HepG2 (cell line): Measurements from ENCODE around the gene PCOLCE2. TPM values are rescaled to one million over a fixed set of nuclear protein-coding genes. Genes with fewer than 3 reads are reported as not detected.

ENCODE experiments used
- ATAC-seq: fragments of 200-7000 bp; cut with Tn5 transposase; 3 replicates; pipeline ENCODE4 v1.9.1; 2020; ENCODE audit warnings: mild to moderate bottlenecking, moderate library complexity
- BruUV-seq: library from RNA; stranded (reverse); fragments of 400-500 nt; replicated peaks from 2 replicates; lab custom pipeline; 2021; lab: Mats Ljungman, UMichigan
- CTCF ChIA-PET: fragments of 300-600 bp; formaldehyde crosslinking; extraction: SDS; loops from one replicate; lab custom pipeline; 2021; ENCODE audit warnings: low total read pairs, inconsistent platforms, low intra/inter-chr PET ratio; lab: Yijun Ruan, JAX
- POLR2A ChIA-PET: fragments of 350-600 bp; sonication (Branson Sonifier 250); formaldehyde crosslinking; loops from one replicate; lab custom pipeline; 2020; ENCODE audit warnings: antibody characterized with exemption, inconsistent platforms; lab: Yijun Ruan, JAX
- DNase-seq: peaks from one replicate; pipeline ENCODE4 v3.0.0-alpha.2; 2015; ENCODE audit warnings: low spot score
- FAIRE-seq: peaks from 3 replicates; lab custom pipeline; 2011; peaks lifted over from hg19 to GRCh38; lab: Jason Lieb, UNC
- H2AFZ ChIP-seq: one replicate; pipeline ENCODE4 v1.6.1; 2011; ENCODE audit warnings: low read length, inconsistent platforms
- H3K27ac ChIP-seq: fragments of 300-600 bp; 3 replicates; pipeline ENCODE4 v1.8.0; 2011; ENCODE audit warnings: mixed run types, mild to moderate bottlenecking, mixed read lengths, low read length, inconsistent platforms; ENCODE audit not compliant: insufficient read depth; ENCODE audit errors: extremely low read length
- H3K27me3 ChIP-seq, 2 experiments: fragments of 200-600 bp in 1 of 2; 2 replicates in 1 of 2; 3 replicates in 1 of 2; pipeline versions ENCODE4 v1.6.0 to v1.8.0; 2011; ENCODE audit warnings: low read length in 2 of 2, mild to moderate bottlenecking in 2 of 2, moderate library complexity in 2 of 2, inconsistent platforms in 1 of 2; ENCODE audit not compliant: insufficient read depth in 2 of 2, control insufficient read depth in 1 of 2
- H3K36me3 ChIP-seq, 2 experiments: fragments of 200-600 bp in 1 of 2; replicated peaks in 1 of 2; 2 replicates in 1 of 2; 3 replicates in 1 of 2; pipeline versions ENCODE4 v1.5.1 to v1.8.0; 2011; ENCODE audit warnings: low read length in 2 of 2, inconsistent platforms in 1 of 2; ENCODE audit not compliant: insufficient read depth in 2 of 2, control insufficient read depth in 1 of 2
- H3K4me1 ChIP-seq: 2 replicates; pipeline ENCODE4 v1.5.1; 2012; ENCODE audit warnings: low read length, inconsistent platforms; ENCODE audit not compliant: insufficient read depth
- H3K4me2 ChIP-seq: 2 replicates; pipeline ENCODE4 v1.6.0; 2011; ENCODE audit warnings: low read depth, low read length, inconsistent platforms
- H3K4me3 ChIP-seq, 3 experiments: fragments of 200-600 bp in 1 of 3; sonication (generic), shearing (Covaris generic) in 1 of 3; replicated peaks in 1 of 3; 2 replicates each; pipeline ENCODE4 v1.5.1; 2011 to 2016; ENCODE audit warnings: low read length in 3 of 3, inconsistent platforms in 2 of 3, low read depth in 2 of 3, mild to moderate bottlenecking in 2 of 3, control low read depth in 1 of 3, mixed read lengths in 1 of 3; ENCODE audit not compliant: insufficient read depth in 1 of 3
- H3K79me2 ChIP-seq: one replicate; pipeline ENCODE4 v1.6.1; 2011; ENCODE audit warnings: low read length, inconsistent platforms; ENCODE audit not compliant: insufficient read depth
- H3K9ac ChIP-seq: 2 replicates; pipeline ENCODE4 v1.6.0; 2011; ENCODE audit warnings: mild to moderate bottlenecking, low read depth, low read length, inconsistent platforms; ENCODE audit not compliant: insufficient read depth
- H3K9me3 ChIP-seq: 2 replicates; pipeline ENCODE4 v1.5.1; 2012; ENCODE audit warnings: mild to moderate bottlenecking, low read length
- H4K20me1 ChIP-seq: 2 replicates; pipeline ENCODE4 v1.6.0; 2011; ENCODE audit warnings: inconsistent platforms, mild to moderate bottlenecking, low read length, moderate library complexity; ENCODE audit not compliant: insufficient read depth
- GABPB1 ChIP-seq: IDR thresholded peaks from 2 replicates; pipeline ENCODE4 v1.6.1; 2016; ENCODE audit warnings: mild to moderate bottlenecking, missing genetic modification reagents, moderate library complexity, missing compliant biosample characterization
- IRF9 ChIP-seq: sonication (generic); formaldehyde crosslinking; IDR thresholded peaks from 2 replicates; pipeline ENCODE4 v1.8.0; 2022; ENCODE audit warnings: missing genetic modification reagents, mild to moderate bottlenecking, borderline replicate concordance
- ISL2 ChIP-seq: sonication (generic); formaldehyde crosslinking; IDR thresholded peaks from 2 replicates; pipeline ENCODE4 v1.5.0; 2020; ENCODE audit warnings: missing genetic modification reagents
- KDM4B ChIP-seq: sonication (generic); formaldehyde crosslinking; IDR thresholded peaks from 2 replicates; pipeline ENCODE4 v1.4.0; 2020; ENCODE audit warnings: missing genetic modification reagents
- NR2F2 ChIP-seq: IDR thresholded peaks from 2 replicates; pipeline ENCODE4 v1.6.1; 2012; ENCODE audit warnings: low read depth, inconsistent platforms, borderline replicate concordance
- SMARCE1 ChIP-seq: fragments of 450-650 bp; IDR thresholded peaks from 2 replicates; pipeline ENCODE4 v1.6.1; 2017; ENCODE audit warnings: borderline replicate concordance
- SOX6 ChIP-seq, 2 experiments: fragments of 450-650 bp in 1 of 2; sonication (generic) in 1 of 2; formaldehyde crosslinking in 1 of 2; IDR thresholded peaks; 2 replicates each; pipeline versions ENCODE4 v1.4.0 to v1.6.1; 2017 to 2020; ENCODE audit warnings: antibody characterized with exemption in 1 of 2, mild to moderate bottlenecking in 1 of 2, missing genetic modification reagents in 1 of 2
- TBP ChIP-seq: sonication (generic); formaldehyde crosslinking; IDR thresholded peaks from 2 replicates; pipeline ENCODE4 v1.5.0; 2020; ENCODE audit warnings: missing genetic modification reagents
- TRIM22 ChIP-seq: fragments of 450-650 bp; IDR thresholded peaks from 2 replicates; pipeline ENCODE4 v1.6.1; 2017
- ZBTB2 ChIP-seq: sonication (generic); formaldehyde crosslinking; IDR thresholded peaks from 2 replicates; pipeline ENCODE4 v1.8.0; 2022; ENCODE audit warnings: low read depth, missing genetic modification reagents
- ZNF234 ChIP-seq: sonication (generic); formaldehyde crosslinking; conservative IDR thresholded peaks from 2 replicates; pipeline ENCODE4 v1.5.1; 2020; ENCODE audit warnings: mild to moderate bottlenecking, missing genetic modification reagents
- ZNF569 ChIP-seq: sonication (generic); formaldehyde crosslinking; IDR thresholded peaks from 2 replicates; pipeline ENCODE4 v1.5.0; 2020; ENCODE audit warnings: mild to moderate bottlenecking, missing genetic modification reagents, moderate library complexity, borderline replicate concordance
- ZNF616 ChIP-seq: sonication (generic); formaldehyde crosslinking; IDR thresholded peaks from 2 replicates; pipeline ENCODE4 v1.5.0; 2020; ENCODE audit warnings: low read depth, mild to moderate bottlenecking, missing genetic modification reagents
- ZSCAN12 ChIP-seq: sonication (generic); formaldehyde crosslinking; IDR thresholded peaks from 2 replicates; pipeline ENCODE4 v1.9.0; 2021; ENCODE audit warnings: mild to moderate bottlenecking, missing genetic modification reagents
- ZSCAN20 ChIP-seq: sonication (generic); formaldehyde crosslinking; IDR thresholded peaks from 2 replicates; pipeline ENCODE4 v1.4.0; 2020; ENCODE audit warnings: missing genetic modification reagents, mild to moderate bottlenecking, borderline replicate concordance
- WGBS: methylation state at CpG from one replicate; pipeline ENCODE4 v1.1.6; 2017; ENCODE audit warnings: low lambda C conversion rate; 5-methylcytosine and 5-hydroxymethylcytosine counted together
- in situ Hi-C: cut with HindIII; loops from 2 replicates; pipeline ENCODE4 v1.10.0; 2017; ENCODE audit warnings: low pct_unique_long_range_greater_than_20kb; ENCODE audit not compliant: extremely low pct_ligation_motif_present
- intact Hi-C: fragments of 100-400 bp; cut with micrococcal nuclease; formaldehyde crosslinking; loops from one replicate; pipeline ENCODE4 v1.10.0; 2022; ENCODE audit not compliant: unreplicated experiment
- polyA plus RNA-seq, 8 experiments: library from polyadenylated mRNA; depleted of rRNA in 3 of 8; stranded (reverse) in 7 of 8; unstranded in 1 of 8; fragments of >200 nt; fragmentation: Illumina TruSeq in 4 of 8; extraction: Trizol in 4 of 8; gene quantifications; 2 replicates each; pipeline versions ENCODE4 v1.2.1 to v1.2.3, GENCODE V29; 2011 to 2016; ENCODE audit warnings: low read depth in 4 of 8, missing spikeins in 1 of 8, mixed read lengths in 1 of 8; ENCODE audit not compliant: insufficient read depth in 1 of 8
- total RNA-seq, 5 experiments: library from RNA; depleted of rRNA; stranded (reverse); fragments of >200 nt; fragmentation: Illumina TruSeq; extraction: Trizol; gene quantifications; 2 replicates each; pipeline ENCODE4 v1.2.3, GENCODE V29; 2016; ENCODE audit warnings: low read depth in 1 of 5

The PCOLCE2 gene
- total and polyA plus RNA-seq, 2 of the 13 experiments (the other 11 are each of a cell fraction or from before 2014, with no cell fraction given): 0.71 to 2.0 TPM

- H3K36me3 ChIP-seq: 0 out of 5 replicates have a peak, but pooled peaks cover 1 to 7% of the 10 kb centered on the region in 2 experiments
- H4K20me1 ChIP-seq: no peaks in the 10 kb centered on the region
- H3K4me3 ChIP-seq: no peak overlapping the region
- H3K4me1 ChIP-seq: no peaks in the 10 kb centered on the region
- no TSS peak for BruUV-seq
- H3K27me3 ChIP-seq: no peaks in the 10 kb centered on the region
- H3K79me2 ChIP-seq: no peaks in the 10 kb centered on the region
- H3K9ac ChIP-seq: no peak overlapping the region
- DNase-seq: no peak
- ChIA-PET POLR2A (no interaction called here), CTCF (no interaction called here)
- intact Hi-C loops (no loop called here), in situ Hi-C loops (no loop called here)
- WGBS: 94% methylated on average over 2 of the region's 2 CpGs
- ATAC-seq: no peak
- H3K27ac ChIP-seq: no peak overlapping the region
- no peaks in the 10 kb centered on the region for H3K9me3 ChIP-seq
- H2AFZ ChIP-seq: no peak overlapping the region
- H3K4me2 ChIP-seq: no peak overlapping the region
- no peak for FAIRE-seq
- no peak for TF ChIP-seq NR2F2
Observed at GRCh38 chr3:142778541-142778940, 110.3 kb downstream of the PCOLCE2 start.

GRCh38 chr3:142777927-142778326 lies 111.0 kb downstream of the PCOLCE2 start:
- CTCF ChIA-PET: no interaction called here
- no peak overlapping the region for H3K4me2 ChIP-seq
- POLR2A ChIA-PET: no interaction called here
- no peaks in the 10 kb centered on the region for H3K4me1 ChIP-seq
- no peak for ATAC-seq
- no peak overlapping the region for H3K9ac ChIP-seq
- H3K27ac ChIP-seq: no peak overlapping the region
- no peak for DNase-seq
- no peaks in the 10 kb centered on the region for H3K79me2 ChIP-seq
- intact Hi-C loops: no loop called here
- H4K20me1 ChIP-seq: no peaks in the 10 kb centered on the region
- H3K36me3 ChIP-seq: 0 out of 5 replicates have a peak, but pooled peaks cover 1 to 5% of the 10 kb centered on the region in 2 experiments
- H3K4me3 ChIP-seq: no peak overlapping the region
- H3K27me3 ChIP-seq: no peaks in the 10 kb centered on the region
- FAIRE-seq: no peak
- in situ Hi-C loops: no loop called here
- BruUV-seq: no TSS peak
- no peak overlapping the region for H2AFZ ChIP-seq
- no peaks in the 10 kb centered on the region for H3K9me3 ChIP-seq
- TF ChIP-seq IRF9 (CRISPR knock-in tag): no peak
- TF ChIP-seq ZNF569 (CRISPR knock-in tag): no peak
- no peak for TF ChIP-seq SMARCE1
- TF ChIP-seq GABPB1: no peak
- TF ChIP-seq ZNF616 (CRISPR knock-in tag): no peak
- TF ChIP-seq ZNF234 (CRISPR knock-in tag): no peak
- TF ChIP-seq TBP (CRISPR knock-in tag): no peak
- TF ChIP-seq ZSCAN20 (CRISPR knock-in tag): no peak
- TF ChIP-seq ISL2 (CRISPR knock-in tag): no peak
- TF ChIP-seq SOX6 (IDR thresholded peaks at IDR 0.05): no peak
- no peak for TF ChIP-seq SOX6 (CRISPR knock-in tag; IDR thresholded peaks at IDR 0.05)
- TF ChIP-seq KDM4B: no peak
- no peak for TF ChIP-seq TRIM22
- no peak for TF ChIP-seq ZSCAN12 (CRISPR knock-in tag)
- TF ChIP-seq ZBTB2: no peak
